MM.1S (cell line): ENCODE measurements around the gene FGFR1OP2.

Experiments
- EZH2 ChIP-seq: fragments of 300-600 bp; sonication (generic); optimal IDR thresholded peaks from 2 replicates; pipeline ENCODE3; 2017; ENCODE audit warnings: low read depth, mild to moderate bottlenecking, antibody characterized with exemption, low read length, mixed read lengths
- TF ChIP-seq, protein P1 (sequence below): fragments of 300-600 bp; sonication (generic); IDR thresholded peaks from 2 replicates; pipeline ENCODE4 v1.5.1; 2016; ENCODE audit warnings: antibody characterized with exemption, low read length, mixed read lengths

DNA sequence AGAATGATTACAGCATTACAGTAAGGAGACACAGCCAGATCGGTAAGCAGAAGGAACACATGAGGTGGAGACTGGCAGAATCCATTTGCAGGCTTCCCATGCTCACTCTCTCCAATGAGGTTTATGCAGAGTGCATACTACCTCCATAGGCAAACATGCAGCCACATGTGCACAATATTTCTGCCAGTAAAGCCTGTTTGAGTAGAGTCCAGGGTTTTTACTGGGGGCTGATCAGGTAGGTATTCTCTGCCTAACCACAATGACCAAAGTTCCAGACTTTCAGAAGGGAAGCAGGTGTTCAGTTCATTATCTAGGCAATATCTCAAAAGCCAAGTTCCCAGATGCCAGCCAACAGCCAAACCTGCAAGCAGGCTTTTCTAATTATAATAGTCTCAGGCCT lies 31.6 kb upstream of the FGFR1OP2 start:
- TF ChIP-seq, protein P1, sequence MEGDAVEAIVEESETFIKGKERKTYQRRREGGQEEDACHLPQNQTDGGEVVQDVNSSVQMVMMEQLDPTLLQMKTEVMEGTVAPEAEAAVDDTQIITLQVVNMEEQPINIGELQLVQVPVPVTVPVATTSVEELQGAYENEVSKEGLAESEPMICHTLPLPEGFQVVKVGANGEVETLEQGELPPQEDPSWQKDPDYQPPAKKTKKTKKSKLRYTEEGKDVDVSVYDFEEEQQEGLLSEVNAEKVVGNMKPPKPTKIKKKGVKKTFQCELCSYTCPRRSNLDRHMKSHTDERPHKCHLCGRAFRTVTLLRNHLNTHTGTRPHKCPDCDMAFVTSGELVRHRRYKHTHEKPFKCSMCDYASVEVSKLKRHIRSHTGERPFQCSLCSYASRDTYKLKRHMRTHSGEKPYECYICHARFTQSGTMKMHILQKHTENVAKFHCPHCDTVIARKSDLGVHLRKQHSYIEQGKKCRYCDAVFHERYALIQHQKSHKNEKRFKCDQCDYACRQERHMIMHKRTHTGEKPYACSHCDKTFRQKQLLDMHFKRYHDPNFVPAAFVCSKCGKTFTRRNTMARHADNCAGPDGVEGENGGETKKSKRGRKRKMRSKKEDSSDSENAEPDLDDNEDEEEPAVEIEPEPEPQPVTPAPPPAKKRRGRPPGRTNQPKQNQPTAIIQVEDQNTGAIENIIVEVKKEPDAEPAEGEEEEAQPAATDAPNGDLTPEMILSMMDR, result no peak
- no peak for TF ChIP-seq EZH2
